Loucy (cell line): Measurements from ENCODE around the gene ASTL.

Experiments
- EZH2phosphoT487 ChIP-seq: fragments of 200-600 bp; IDR thresholded peaks from 2 replicates; pipeline ENCODE4 v1.6.1; 2018; ENCODE audit warnings: antibody characterized with exemption, mild to moderate bottlenecking, moderate library complexity, borderline replicate concordance
- TF ChIP-seq, protein P1 (sequence below): fragments of 200-600 bp; sonication (generic); conservative IDR thresholded peaks from 2 replicates; pipeline ENCODE4 v1.5.1; 2014; ENCODE audit warnings: mild to moderate bottlenecking, antibody characterized with exemption, low read length

DNA sequence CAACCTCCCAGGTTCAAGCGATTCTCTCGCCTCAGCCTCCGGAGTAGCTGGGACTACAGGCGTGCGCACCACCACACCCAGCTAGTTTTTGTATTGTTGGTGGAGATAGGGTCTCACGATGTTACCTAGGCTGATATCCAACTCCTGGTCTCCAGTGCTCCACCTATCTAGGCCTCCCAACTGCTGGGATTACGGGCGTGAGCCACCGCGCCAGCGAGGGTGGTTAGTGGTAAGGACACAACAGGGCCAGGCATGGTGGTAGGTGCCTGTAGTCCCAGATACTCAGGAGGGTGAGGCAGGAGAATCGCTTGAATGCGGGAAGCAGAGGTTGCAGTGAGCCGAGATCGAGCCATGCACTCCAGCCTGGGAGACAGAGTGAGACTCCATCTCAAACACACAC, 33.5 kb upstream of the ASTL start:
- TF ChIP-seq, protein P1, sequence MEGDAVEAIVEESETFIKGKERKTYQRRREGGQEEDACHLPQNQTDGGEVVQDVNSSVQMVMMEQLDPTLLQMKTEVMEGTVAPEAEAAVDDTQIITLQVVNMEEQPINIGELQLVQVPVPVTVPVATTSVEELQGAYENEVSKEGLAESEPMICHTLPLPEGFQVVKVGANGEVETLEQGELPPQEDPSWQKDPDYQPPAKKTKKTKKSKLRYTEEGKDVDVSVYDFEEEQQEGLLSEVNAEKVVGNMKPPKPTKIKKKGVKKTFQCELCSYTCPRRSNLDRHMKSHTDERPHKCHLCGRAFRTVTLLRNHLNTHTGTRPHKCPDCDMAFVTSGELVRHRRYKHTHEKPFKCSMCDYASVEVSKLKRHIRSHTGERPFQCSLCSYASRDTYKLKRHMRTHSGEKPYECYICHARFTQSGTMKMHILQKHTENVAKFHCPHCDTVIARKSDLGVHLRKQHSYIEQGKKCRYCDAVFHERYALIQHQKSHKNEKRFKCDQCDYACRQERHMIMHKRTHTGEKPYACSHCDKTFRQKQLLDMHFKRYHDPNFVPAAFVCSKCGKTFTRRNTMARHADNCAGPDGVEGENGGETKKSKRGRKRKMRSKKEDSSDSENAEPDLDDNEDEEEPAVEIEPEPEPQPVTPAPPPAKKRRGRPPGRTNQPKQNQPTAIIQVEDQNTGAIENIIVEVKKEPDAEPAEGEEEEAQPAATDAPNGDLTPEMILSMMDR: no peak
- TF ChIP-seq EZH2phosphoT487: no peak
